ENCODE results near the gene ASIC3. TPM values are rescaled to one million over a fixed set of nuclear protein-coding genes. Genes with fewer than 3 reads are reported as not detected.

Gene ASIC3
- total RNA-seq, 1 donor from 2014 or later: 5.8 TPM

GRCh38 chr7:151060416-151061212, 12.3 kb downstream of the ASIC3 start:
- Mint-ChIP-seq H3K27ac (ENCODE audit: unreplicated experiment) (peak overlapping the region; percentile 92), H3K9me3 (ENCODE audit: unreplicated experiment) (no peaks in the 10 kb centered on the region), H3K4me1 (ENCODE audit: unreplicated experiment) (peaks cover 51% of the 10 kb centered on the region), H3K27me3 (ENCODE audit: unreplicated experiment) (no peaks in the 10 kb centered on the region), H3K36me3 (ENCODE audit: unreplicated experiment) (peaks cover 5% of the 10 kb centered on the region), H3K4me3 (ENCODE audit: unreplicated experiment) (peak overlapping the region; percentile 89)
- TF ChIP-seq CTCF (IDR thresholded peaks at IDR 0.05): peak; percentile 29
- no peak for DNase-seq (ENCODE audit: extremely low spot score, unreplicated experiment)

GRCh38 chr7:151061213-151062110, 13.1 kb downstream of the ASIC3 start:
- Mint-ChIP-seq H3K36me3 (ENCODE audit: unreplicated experiment) (peaks cover 5% of the 10 kb centered on the region), H3K27me3 (ENCODE audit: unreplicated experiment) (no peaks in the 10 kb centered on the region), H3K27ac (ENCODE audit: unreplicated experiment) (peak overlapping the region; percentile 92), H3K4me3 (ENCODE audit: unreplicated experiment) (peak overlapping the region; percentile 89), H3K4me1 (ENCODE audit: unreplicated experiment) (peaks cover 49% of the 10 kb centered on the region), H3K9me3 (ENCODE audit: unreplicated experiment) (no peaks in the 10 kb centered on the region)
- TF ChIP-seq CTCF (IDR thresholded peaks at IDR 0.05): no peak
- DNase-seq (ENCODE audit: extremely low spot score, unreplicated experiment): no peak

- Mint-ChIP-seq H3K4me3 (ENCODE audit: unreplicated experiment) (peak overlapping the region; percentile 89), H3K9me3 (ENCODE audit: unreplicated experiment) (no peaks in the 10 kb centered on the region), H3K27ac (ENCODE audit: unreplicated experiment) (peak overlapping the region; percentile 92), H3K36me3 (ENCODE audit: unreplicated experiment) (peaks cover 5% of the 10 kb centered on the region), H3K27me3 (ENCODE audit: unreplicated experiment) (no peaks in the 10 kb centered on the region), H3K4me1 (ENCODE audit: unreplicated experiment) (peaks cover 43% of the 10 kb centered on the region)
- no peak for DNase-seq (ENCODE audit: extremely low spot score, unreplicated experiment)
- TF ChIP-seq CTCF (IDR thresholded peaks at IDR 0.05): no peak
These were observed 13.7 kb downstream of the ASIC3 start for GRCh38 chr7:151062111-151062398.

- Mint-ChIP-seq H3K4me1 (ENCODE audit: unreplicated experiment) (peaks cover 42% of the 10 kb centered on the region), H3K27ac (ENCODE audit: unreplicated experiment) (no peak overlapping the region), H3K36me3 (ENCODE audit: unreplicated experiment) (peaks cover 6% of the 10 kb centered on the region), H3K9me3 (ENCODE audit: unreplicated experiment) (no peaks in the 10 kb centered on the region), H3K27me3 (ENCODE audit: unreplicated experiment) (no peaks in the 10 kb centered on the region), H3K4me3 (ENCODE audit: unreplicated experiment) (peak overlapping the region; percentile 89)
- DNase-seq (ENCODE audit: extremely low spot score, unreplicated experiment): no peak
- TF ChIP-seq CTCF (IDR thresholded peaks at IDR 0.05): no peak
These were observed 14.3 kb downstream of the ASIC3 start for GRCh38 chr7:151062399-151063211.
